ENCODE measurements around the gene USP21.

DNA sequence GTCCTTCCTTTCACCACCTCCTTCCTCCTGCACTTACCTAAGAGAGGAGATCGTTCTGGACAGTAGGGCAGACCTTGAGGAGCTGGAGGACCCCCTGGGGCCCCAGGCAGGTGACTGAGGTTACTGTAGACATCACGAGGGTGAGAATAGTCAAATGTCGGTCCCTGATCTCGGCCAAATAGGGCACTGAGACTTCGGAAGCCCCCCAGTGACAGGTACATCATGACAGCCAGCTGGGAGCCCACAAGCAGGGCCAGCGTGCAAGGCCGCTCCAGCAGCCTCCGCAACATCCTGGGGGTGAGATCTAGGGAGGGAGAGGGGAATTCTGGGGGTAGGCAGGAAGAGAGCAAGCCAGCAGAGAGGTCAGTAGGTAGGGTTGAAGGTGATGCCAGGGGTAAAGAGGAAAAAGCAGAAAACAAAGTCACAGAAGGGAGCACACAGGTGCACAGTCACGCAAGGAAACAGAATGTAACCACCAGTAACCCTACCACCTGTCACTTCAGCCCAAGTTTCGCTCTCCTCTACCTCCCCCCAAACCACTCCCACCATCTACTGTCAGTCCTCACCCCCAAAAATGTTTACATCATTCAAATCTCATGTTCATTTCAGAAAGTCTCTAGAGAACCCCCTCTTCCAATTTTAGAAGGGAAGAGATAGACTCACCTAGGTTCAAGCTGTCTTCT is 16.6 kb downstream of the USP21 start:
- TF ChIP-seq POLR2A (IDR thresholded peaks at IDR 0.05; ENCODE audit: low read length) (no peak), GATA1 (IDR thresholded peaks at IDR 0.05; ENCODE audit: low read depth, low read length) (no peak)

Measured in erythroblast (primary cell).